Placental epithelial cell (primary cell): Measurements from ENCODE around the gene HYLS1. TPM values are rescaled to one million over a fixed set of nuclear protein-coding genes. Genes with fewer than 3 reads are reported as not detected.

ENCODE experiments used
- total RNA-seq: library from RNA; depleted of rRNA; stranded (reverse); fragments of >200 nt; gene quantifications from 2 replicates; pipeline ENCODE4 v1.2.3, GENCODE V29; 2012

Gene HYLS1, protein sequence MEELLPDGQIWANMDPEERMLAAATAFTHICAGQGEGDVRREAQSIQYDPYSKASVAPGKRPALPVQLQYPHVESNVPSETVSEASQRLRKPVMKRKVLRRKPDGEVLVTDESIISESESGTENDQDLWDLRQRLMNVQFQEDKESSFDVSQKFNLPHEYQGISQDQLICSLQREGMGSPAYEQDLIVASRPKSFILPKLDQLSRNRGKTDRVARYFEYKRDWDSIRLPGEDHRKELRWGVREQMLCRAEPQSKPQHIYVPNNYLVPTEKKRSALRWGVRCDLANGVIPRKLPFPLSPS
- total RNA-seq = 3.6 and 3.9 TPM in 2 replicates

DNA sequence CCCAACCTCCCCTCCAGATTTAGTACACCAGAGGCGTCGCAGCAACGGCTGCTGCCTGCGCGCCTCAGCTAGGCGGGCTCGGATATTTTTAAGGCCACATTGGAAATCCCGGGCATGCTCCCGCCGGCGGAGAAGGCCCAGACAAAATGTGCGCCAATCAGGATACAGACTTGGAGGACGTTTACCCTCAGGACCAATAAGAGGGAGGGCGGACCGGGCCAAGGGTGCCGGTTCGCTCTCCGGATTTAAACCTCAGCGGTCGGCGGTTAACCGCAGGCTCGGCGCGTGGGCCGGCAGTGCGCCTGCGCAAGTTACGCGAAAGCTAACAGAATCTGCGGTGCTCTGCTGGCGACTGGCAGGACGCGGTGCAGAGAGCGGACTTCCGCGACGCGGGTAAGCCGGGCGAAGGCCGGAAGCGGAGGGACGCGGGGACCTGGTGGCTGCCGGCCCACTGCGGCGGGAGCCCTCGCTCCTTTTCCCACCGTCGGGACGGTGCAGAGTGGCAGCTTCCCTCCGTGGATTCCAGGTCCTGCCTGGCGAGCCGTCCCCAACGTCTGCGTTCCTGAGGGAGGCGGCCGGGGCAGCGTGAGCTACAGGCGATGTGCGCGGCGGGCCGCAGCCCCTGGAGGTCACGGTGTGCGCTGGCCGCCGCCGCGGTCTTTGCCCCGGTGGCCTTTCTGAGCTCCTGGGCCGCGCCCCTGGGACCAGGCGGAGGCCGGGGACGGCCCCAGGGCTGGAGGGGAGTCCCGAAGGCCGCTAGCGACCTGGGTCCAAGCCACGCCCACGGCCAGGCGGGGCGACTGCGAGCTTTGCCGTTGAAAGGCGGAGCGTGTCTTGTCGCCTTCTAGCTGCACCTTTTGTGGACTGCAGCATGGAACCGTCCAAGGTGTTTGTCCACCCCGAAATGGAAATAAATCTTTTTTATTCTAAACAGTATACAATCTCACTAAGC is at the start of gene HYLS1:
TSS of gene HYLS1 (plus strand) at position 296 of the 952 bp plus-strand sequence. CDS start 11,701 bp downstream, outside the sequence.

GRCh38 chr11:125902927-125903710 is 15.7 kb downstream of the HYLS1 start, which contains the start of gene PUS3:
TSS of gene PUS3 (minus strand) at chr11:125903206. CDS start at chr11:125896284, 6,922 bp downstream.

DNA sequence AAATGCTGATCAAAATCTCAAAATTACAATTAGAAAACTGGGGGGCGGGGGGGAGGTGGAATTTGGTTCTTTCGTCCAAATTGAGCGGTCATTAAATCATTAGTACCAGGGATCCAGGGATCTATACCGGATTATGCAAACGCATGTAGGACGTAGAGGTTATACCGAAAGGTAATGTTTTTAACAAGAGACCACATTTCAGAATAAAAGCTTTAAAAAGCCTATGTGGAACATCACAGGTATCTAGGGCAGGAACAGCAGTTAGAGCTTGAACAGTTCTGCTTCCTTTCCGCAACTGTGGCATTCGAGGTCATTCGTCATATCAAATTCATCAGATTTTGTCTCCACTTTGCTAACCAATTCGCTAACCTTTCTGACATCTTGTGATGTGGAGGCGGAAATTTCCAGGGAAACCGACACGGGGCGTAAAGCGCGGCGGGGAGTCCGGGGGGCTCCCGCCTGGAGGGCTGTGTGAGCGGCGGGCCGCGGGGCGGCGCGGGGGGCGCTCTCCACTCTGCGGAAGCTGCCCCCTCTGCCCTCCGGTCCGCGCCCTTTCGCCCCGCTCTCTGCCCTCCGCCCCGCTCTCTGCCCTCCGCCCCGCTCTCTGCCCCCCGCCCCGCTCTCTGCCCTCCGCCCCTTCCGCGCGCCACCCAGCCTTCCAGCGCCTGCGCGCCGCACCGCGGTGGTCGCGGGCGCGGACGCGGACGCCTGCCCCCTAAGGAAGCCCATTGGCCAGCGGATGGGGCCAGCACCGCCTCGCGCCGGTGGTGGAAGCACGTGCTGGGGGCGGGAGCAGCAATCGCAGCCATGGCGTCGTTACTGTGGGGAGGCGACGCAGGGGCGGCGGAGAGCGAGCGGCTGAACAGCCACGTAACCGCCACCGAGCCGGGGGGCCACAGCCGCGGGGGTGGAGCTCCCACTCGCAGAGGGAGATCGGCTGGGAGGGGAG is 16.5 kb downstream of the HYLS1 start, which contains the start of gene DDX25:
TSS of gene DDX25 (plus strand) at position 798 of the 949 bp plus-strand sequence. CDS start at position 808, 10 bp downstream.

DNA sequence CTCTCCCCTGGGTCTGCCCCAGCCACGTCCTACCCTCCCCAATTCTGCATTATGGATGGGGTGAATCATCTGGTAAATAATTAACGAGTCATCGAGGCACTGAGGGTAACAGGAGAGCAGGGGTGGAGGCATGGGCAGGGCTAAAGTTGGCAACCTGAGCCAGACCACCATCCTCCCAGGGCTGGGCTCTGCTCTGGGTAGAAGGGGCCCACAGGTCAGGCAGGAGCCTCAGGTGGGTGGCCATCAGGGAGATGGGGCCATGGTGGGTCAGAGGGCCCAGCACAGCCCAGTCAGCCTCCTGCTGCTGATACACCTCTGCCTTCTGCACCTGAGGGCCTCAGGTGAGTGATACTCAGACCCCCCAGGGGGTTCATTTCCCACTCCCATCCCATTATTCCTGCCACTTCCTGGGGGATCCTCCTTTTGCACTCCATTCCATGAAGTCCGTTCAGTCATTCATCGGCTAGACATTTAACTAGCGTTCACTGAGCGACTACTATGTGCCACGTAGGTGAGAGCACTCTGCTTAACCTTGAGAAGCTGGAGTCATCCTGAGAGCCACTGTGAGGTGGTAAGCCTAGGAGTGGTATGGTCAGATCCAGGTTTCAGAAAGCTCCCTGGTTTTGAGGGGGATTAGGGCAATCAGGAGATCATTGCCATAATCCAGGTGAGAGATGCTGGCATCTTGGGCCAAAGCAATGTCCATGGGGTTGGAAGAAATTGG is 58.5 kb downstream of the HYLS1 start, which contains the start of gene VSIG10L2:
TSS of gene VSIG10L2 (plus strand) at position 248 of the 724 bp plus-strand sequence. CDS start at position 260, 12 bp downstream.

Other genes with a start within 250 kb of the HYLS1 start
- not detected in 2 replicates for gene ACRV1, start 206.8 kb upstream of the HYLS1 start, total RNA-seq
- not detected in 2 replicates for gene PATE1, start 141.4 kb upstream of the HYLS1 start, total RNA-seq
- not detected in 2 replicates for gene PATE2, start 108.8 kb upstream of the HYLS1 start, total RNA-seq
- not detected in 2 replicates for gene PATE3, start 99.5 kb upstream of the HYLS1 start, total RNA-seq
- not detected in 2 replicates for gene PATE4, start 54.4 kb upstream of the HYLS1 start, total RNA-seq
- gene PUS3, start 15.5 kb downstream of the HYLS1 start, total RNA-seq = 11.5 and 18.5 TPM in 2 replicates
- 0.79 TPM in 1 of 2 replicates, not detected in the other for gene DDX25, start 16.8 kb downstream of the HYLS1 start, total RNA-seq
- gene VSIG10L2, start 58.4 kb downstream of the HYLS1 start, total RNA-seq = not detected in 2 replicates
- gene CDON, start 175.2 kb downstream of the HYLS1 start, total RNA-seq = 31.6 and 221 TPM in 2 replicates